GM19099 (cell line): ENCODE results near the gene C16orf87.
A peak's percentile ranks its signal among the peaks of the same experiment; 100 is the strongest.

Experiments used
- POLR2A ChIP-seq: IDR thresholded peaks from 3 replicates; pipeline ENCODE4 v1.6.1; 2011; ENCODE audit warnings: low read depth; ENCODE audit not compliant: insufficient read length; ENCODE audit errors: extremely low read depth

Gene C16orf87

DNA sequence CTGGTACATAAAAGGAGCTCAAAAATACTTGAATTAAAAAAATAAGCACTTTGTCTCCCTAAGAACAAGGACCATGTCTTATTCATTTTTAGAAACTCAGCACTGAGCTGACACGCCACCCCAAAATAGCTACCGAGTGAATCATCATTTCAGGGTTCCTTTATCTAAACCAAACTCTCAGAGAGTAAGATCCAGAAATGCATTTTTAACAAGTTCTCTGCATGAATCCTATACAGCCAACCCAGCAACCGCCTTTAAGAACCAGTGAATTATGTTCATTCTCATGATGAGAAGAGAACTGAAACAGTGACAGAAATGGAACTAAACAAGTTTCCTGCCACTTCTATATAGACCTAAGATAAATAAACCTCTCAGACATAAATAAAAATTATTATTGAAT lies 8.7 kb downstream of the C16orf87 start:
- TF ChIP-seq POLR2A, result no peak

- no peak for TF ChIP-seq POLR2A
Observed at GRCh38 chr16:46817961-46818360, 13.0 kb downstream of the C16orf87 start.

GRCh38 chr16:46814790-46815189 lies 16.2 kb downstream of the C16orf87 start:
- TF ChIP-seq POLR2A, result no peak

DNA sequence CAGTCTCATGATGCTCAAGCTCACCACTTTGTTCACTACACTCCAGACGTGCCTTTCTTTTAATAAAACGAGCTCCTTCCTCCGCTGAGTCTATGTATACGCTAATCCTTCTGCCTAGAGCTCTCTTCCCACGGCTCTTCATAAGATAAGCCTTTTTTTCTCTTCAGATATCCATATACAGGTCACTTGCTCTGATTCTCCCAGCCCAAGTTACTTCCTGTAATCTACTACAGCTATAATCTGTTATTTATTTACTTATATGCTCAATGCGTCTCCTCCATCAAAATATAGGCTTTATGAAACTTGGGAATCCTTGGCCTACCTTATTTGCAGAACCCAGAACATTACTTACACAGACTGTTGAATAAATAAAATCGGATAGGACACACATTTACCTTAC lies 17.4 kb downstream of the C16orf87 start:
- TF ChIP-seq POLR2A, result no peak

DNA sequence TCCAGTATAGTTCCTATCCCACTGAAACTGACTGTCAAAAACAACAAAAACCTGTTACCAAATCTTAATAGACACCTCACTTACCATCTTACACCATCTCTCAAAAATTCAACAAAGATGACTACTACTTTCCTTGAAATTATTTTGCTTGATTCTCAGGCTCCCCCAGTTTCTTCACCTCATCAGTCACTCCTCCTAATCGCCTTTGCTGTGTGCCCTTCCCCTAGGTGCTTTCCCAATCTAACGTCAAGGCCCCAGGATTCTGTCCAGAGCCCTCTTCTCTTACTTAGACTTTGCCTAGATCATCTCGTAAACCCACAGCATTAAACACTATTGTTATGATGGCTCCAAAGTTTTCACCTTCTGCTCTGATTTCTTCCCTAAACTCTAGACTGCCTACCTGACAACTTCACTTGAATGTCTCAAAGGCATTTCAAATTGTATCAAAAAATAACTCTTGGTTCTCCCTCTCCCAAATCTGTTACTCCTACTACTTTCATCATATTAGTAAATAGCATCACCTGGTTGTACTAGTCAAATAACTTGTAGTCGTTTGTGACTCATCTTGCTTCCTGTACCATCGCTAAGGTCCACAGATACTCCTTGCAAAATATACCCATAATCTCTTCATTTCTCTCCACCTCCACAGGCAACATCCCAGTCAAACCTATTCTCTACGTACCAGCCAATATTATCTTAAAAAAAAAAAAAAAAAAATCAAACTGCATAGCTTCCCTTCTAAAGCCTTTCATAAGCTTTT lies 18.0 kb downstream of the C16orf87 start:
- no peak for TF ChIP-seq POLR2A

- no peak for TF ChIP-seq POLR2A
Observed at GRCh38 chr16:46811682-46812081, 19.3 kb downstream of the C16orf87 start.

DNA sequence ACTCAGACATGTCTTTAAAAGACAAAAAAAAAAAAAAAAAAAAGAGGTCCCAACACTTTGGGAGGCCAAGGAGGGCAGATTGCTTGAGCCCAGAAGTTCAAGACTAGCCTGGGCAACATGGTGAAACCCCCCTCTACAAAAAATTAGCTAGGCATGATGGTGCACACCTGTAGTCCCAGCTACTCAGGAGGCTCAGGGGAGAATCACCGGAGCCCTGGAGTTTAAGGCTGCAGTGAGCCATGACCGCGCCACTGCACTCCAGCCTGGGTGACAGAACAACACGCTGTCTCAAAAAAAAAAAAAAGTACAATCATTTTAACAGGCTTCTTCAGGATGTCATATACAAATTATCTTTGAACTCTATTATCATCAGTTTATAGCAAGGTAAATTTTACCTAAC lies 22.0 kb downstream of the C16orf87 start:
- TF ChIP-seq POLR2A, result no peak

DNA sequence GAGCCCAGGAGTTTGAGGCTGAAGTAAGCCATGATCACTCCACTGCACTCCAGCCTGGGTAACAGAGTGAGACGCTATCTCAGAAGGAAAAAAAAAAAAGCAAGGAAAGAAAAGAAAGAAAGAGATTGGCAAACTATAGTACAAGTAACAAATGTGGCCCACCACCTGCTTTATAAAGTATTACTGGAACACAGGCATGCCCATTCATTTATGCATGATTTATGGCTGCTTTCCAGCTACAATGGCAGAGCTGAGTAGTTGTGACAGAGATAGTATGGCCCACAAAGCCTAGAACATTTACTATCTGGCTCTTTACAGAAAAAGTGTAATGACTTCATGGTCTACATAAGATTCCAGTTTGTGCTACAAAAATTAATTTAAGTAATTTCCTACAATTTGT lies 23.6 kb downstream of the C16orf87 start:
- no peak for TF ChIP-seq POLR2A

DNA sequence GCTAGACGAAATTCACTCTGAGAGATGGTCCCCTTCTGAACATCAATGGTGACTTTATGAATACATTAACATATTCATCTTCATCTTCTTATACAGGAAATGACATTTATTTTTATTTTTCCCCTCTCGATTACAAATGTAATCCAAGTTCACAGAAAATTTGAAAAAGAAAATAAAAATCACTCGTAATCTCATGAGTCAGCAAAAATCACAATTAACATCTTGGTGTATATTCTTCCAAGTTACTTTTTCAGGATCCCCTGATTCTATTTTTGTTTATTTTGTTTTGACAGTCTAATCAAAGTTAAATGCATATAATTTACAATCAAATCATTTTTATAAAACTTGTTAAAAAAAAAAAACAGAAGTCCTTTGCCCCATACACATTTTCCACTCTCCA lies 27.6 kb downstream of the C16orf87 start:
- TF ChIP-seq POLR2A, result no peak

GRCh38 chr16:46801428-46802049 lies 29.4 kb downstream of the C16orf87 start:
- no peak for TF ChIP-seq POLR2A

DNA sequence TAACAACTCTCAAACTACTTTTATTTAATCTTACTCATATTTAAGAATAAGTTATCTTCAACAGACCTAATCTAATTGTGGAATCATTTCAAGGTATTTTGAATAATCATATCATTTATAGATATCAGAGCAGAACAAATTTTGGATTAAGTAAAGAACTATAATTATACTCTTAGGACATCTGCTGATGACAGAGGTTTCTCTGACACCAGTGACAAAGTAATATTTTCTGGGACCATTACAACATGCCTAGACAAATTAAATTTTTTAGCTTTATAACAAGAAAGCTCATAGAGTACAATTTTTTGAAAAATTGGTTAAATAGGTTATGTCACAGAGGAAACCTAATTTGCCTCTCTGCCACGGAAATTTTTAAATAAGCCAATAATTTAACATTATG lies 30.5 kb downstream of the C16orf87 start:
- TF ChIP-seq POLR2A, result no peak

DNA sequence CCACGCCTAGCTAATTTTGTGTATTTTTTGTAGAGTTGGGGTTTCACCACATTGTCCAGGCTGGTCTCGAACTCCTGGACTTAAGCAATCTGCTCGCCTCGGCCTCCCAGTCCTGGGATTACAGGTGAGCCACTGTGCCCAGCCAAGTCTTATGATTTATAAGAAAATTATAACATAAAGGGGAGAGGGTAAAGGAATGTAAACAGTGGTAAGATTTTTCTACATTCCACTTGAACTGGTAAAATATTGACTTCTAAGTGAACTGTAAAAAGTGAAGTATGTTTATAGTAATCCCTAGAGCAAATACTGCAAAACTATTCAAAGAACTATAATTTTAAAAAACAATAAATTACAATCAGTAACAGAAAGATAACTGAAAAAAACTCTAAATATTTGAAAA lies 33.5 kb downstream of the C16orf87 start:
- no peak for TF ChIP-seq POLR2A

DNA sequence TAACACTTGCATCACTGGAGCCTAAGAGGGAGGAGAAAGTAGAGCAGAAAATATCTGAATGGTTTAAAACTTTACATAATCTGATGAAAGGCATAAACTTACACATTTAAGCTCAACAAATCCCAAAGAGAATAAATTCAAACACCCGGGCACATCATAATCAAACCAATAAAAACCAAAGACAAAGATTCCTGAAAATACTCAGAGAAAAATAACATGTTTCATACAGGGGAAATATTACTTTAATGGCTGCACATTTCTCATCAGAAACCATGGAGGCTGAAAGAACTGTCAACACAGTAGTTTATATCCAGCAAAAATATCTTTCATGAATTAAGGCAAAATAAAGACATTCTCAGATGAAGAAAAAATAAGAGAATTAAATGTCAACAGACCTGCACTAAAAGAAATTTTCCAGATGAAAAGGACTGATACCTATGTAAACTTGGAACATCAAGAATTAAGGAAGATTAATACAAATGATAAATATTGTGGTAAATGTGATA lies 34.2 kb downstream of the C16orf87 start:
- no peak for TF ChIP-seq POLR2A

DNA sequence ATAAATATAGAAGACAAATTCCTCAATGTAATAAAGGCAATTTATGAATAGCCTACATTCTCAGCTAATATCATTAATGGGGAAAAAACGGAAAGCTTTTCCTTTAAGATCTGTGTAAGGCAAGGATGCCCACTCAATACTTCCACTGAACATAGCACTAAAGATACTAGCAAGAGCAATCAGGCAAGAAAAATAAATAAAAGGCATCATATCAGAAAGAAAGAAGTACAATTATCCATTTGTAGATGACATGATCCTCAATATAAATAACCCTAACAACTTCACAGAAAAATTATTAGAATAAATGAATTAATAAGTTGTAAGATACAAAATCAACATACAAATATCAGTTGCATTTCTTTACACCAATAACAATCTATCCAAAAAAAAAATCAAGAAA lies 37.1 kb downstream of the C16orf87 start:
- TF ChIP-seq POLR2A, result no peak

DNA sequence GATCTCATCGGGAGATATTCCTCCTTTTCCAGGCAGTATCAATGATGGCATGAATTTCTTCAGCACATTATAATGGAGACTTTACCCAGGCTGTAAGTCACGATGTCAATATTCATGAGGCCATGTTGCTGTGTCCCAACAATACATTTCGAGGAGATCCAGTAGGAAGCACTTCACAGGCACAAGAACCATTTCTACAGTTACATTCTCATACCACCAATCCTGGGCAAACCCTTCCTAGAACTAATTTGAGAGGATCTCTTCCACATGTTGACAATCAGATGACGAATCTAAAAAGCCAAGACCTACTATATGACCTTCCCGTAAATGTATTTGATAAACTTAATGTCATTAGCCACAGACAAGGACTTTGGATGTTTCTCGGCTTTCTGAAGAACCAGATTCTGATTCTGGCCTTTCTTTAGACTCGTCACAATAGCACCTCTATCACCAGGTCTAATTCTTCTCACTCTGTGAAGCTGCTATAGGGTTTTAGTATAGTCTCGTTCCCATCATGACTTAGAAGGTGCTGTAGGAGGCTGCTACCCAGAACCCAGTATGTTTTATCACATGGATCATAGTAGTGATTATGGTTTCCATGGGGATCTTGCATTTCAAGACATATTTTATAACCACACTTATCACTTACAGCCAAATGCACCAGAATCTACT lies 40.2 kb downstream of the C16orf87 start:
- TF ChIP-seq POLR2A, result no peak

DNA sequence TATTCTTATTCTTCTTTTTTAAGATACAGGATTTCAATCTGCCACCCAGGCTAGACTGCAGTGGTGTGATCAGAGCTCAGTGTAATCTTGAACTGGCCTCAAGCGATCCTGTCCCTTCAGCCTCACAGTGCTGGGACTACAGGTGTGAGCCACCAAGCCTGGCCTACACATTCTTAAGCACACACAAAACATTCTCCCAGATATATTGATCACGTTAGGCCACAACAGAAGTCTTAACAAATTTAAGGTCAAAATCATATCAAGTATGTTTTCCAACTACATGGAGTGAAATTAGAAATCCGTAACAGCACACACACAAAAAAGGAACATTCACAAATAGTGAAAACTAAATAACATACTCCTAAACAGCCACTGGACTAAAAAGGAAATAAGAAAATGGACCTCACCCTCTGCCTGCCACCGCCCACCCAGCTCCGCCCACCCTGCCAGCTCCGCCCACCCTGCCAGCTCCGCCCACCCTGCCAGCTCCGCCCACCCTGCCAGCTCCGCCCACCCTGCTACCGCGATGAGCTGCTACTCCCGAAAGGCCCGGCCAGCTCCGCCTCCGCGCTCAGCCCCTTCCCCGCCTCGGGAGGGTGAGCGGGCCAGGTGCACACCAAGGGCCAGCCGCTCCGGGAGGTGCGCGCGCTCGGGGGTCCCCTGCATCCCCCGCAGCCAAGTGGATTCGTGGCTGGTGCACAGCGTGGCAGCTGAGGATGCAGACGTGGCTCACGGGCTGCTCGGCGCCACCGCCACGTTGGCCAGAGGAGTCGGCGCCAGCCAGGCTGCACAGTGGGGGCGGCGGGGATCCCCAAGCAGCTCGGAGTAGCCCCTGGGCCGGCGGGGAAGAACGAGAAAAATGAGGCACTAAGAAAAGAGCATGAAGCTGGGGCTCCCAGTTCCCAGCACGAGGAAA lies 41.2 kb downstream of the C16orf87 start:
- TF ChIP-seq POLR2A, result peak; percentile 82
